Suppressor macrophage treated with lipopolysaccharide for 1 hour (primary cell): ENCODE results near the gene ABCD2.
A peak's percentile ranks its signal among the peaks of the same experiment; 100 is the strongest.
"Not testable (repeated sequence)": the region's sequence is repeated elsewhere in the genome, so short reads cannot be mapped to it uniquely, and the experiment has no call there.

Experiments
- DNase-seq, 3 donors: peaks; one replicate each; pipeline ENCODE4 v3.0.0-alpha.2; 2020 to 2022

The ABCD2 gene

GRCh38 chr12:39619660-39620433, at the start of gene ABCD2:
Gene ABCD2 (minus strand): TSS chr12:39619803. CDS start chr12:39619615, 188 bp downstream.
- DNase-seq: peak; percentile 68 to 71 (median 69)

DNA sequence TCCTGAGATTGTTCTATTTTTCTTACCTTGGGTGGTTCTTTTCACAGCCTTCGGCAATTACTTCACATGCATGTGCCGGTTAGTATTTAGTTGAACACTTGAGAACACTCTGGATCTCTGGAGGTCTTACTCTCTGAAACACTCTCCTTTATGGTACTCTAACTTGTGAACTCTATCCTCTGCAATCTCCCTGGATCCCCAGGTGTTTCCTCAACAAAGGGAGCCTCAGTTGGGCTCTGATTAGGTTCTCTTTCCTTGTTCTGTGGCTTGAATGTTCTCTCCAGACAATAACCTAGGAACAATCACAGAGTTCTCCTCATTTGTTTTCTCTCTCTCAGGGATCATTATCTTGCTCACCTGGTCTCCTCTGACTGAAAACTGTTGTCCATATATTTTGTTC, 40.5 kb upstream of the ABCD2 start:
- no peak for DNase-seq

DNA sequence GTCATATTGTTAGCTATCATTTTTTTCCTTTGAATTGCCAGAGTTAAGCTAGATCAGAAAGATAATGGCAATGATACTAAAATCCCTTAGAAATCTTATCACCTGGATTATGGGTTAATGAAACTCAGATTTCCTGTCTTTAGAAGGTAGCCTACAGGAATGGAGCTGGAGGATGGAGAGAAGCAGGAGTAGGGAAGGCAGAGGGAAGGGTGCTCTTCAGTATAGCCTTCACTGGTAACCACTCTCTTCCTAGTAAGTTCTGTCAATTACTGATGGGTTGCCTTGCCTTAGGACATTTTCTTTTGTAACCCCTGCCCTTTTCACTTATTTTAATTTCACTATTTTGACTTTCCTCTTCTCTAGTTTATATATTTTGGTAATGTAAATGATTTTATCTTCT, 27.8 kb upstream of the ABCD2 start:
- no peak for DNase-seq

- DNase-seq: no peak
Observed at GRCh38 chr12:39646963-39647362, 27.4 kb upstream of the ABCD2 start.

DNA sequence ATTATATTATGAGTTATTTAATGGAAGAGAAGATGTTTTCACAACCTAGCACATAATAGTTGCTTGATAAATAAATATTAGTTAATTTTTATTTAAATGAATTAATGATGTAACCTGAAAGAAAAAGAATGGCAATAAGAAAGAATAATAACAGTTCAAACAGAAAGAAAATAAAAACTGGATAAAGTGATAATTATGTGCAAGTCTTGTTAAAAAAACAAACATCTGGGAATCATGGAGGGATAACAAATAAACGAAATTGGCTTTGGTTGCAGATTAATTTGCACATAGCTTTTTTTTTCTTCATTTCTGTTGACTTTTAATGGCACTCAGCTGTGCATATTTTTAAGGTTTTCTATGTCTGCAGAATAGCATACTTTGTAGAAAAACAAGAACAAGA, 23.4 kb upstream of the ABCD2 start:
- DNase-seq: no peak

GRCh38 chr12:39638840-39639239, 19.2 kb upstream of the ABCD2 start:
- no peak for DNase-seq

- no peak for DNase-seq
Observed at GRCh38 chr12:39638178-39638577, 18.6 kb upstream of the ABCD2 start.

GRCh38 chr12:39632670-39633069, 13.1 kb upstream of the ABCD2 start:
- no peak for DNase-seq

- no peak for DNase-seq
Observed at GRCh38 chr12:39628836-39629235, 9.2 kb upstream of the ABCD2 start.

GRCh38 chr12:39627914-39628313, 8.3 kb upstream of the ABCD2 start:
- DNase-seq: no peak

DNA sequence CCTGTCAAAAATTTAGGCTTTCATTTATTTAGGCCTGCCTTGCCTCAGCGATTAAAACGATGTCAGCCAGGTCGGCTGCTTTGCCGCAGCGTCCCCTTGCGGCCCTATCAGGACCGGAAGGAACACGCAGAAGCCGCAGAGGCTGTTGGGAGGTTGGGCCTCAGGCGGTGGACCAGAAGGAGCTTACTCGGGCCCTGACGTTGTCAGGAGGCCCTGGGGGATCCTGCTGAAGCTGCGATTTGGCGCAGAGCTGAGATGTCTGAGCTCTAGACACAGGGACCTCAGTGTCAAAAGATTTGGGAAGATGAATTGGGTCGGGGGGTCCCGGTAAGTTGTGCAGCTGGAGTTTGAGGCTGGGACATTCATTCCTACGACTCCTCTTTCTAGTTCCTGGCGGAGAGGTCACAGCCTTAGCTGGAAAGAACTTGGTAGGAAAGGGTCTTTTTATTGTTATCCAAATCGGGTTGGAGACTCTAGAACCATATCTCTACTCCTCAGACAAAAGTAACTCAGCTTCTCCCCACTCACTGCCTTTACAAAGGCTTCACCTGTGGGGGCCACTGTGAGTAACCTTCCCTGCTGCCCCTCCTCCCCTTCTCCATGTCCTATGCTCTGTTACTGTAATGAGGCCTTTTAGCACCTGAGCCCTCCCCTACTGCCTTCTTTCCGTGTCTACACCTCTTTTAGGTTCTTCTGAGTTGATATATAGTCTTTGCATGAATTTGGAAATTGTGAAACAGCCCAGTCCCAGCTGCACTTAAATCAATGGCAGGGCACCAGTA, 6.6 kb upstream of the ABCD2 start:
- no peak for DNase-seq

GRCh38 chr12:39623919-39624318, 4.3 kb upstream of the ABCD2 start:
- peak in 1 of 3 donors; percentile 14 for DNase-seq

DNA sequence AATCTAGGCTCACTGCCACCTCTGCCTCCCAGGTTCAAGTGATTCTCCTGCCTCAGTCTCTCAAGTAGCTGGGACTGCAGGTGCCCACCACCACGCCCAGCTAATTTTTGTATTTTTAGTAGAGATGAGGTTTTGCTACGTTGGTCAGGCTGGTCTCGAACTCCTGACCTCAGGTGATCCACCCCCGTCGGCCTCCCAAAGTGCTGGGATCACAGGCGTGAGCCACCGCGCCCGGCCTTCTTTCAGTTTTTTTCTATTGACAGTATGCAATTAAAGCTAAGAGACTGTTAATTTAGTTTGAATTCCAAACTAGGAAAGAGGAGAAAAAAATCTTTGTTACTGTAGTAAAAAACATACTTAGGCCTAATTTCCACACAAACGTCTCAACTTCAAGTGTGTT, 3.6 kb upstream of the ABCD2 start:
- not testable (repeated sequence) for DNase-seq

GRCh38 chr12:39622306-39622705, 2.7 kb upstream of the ABCD2 start:
- DNase-seq: no peak

GRCh38 chr12:39621670-39622069, 2.1 kb upstream of the ABCD2 start:
- no peak for DNase-seq

- no peak for DNase-seq
Observed at GRCh38 chr12:39620659-39621658, 1.4 kb upstream of the ABCD2 start.

DNA sequence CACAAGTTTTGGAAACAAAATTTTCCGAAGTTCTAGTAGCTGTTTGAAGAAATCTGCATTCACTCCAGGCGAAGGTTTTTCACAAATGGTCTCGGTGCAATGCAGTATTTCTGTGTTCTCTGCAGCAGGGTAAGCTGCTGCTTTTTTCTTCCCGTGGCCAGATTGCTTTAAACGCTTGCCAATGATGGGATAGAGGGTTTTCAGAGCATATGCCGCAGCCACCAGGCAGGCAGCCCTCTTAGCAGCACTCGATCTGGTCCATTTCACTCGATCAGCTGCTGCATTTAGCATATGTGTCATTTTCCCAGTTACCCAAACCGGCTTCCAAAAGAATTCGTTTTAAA, 315 bp downstream of the ABCD2 start:
- peak in 1 of 3 donors; percentile 7 for DNase-seq

DNA sequence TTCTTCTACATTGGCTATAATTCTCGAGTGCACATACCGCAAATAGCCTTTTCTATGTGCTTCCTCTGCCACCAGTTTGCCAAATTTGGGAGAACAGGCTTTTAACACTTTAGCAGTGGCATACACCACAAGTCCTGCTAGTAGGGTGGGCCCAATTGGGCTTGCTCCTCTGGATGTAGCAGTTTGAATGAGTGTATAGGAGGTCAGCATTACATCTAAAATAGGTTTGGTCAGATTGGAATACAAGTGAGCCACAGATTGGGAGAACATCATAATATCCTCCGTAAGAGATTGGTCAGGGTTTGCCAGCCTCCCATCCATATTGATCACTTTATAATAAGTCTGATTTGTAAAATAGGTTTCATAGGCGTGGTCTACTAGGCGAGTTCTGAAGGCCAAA, 902 bp downstream of the ABCD2 start:
- DNase-seq: no peak

GRCh38 chr12:39617887-39618286, 1.7 kb downstream of the ABCD2 start:
- peak in 2 of 3 donors; percentile 48 to 53 for DNase-seq

- DNase-seq: no peak
Observed at GRCh38 chr12:39616666-39617065, 2.9 kb downstream of the ABCD2 start.

- no peak for DNase-seq
Observed at GRCh38 chr12:39616251-39616650, 3.4 kb downstream of the ABCD2 start.

DNA sequence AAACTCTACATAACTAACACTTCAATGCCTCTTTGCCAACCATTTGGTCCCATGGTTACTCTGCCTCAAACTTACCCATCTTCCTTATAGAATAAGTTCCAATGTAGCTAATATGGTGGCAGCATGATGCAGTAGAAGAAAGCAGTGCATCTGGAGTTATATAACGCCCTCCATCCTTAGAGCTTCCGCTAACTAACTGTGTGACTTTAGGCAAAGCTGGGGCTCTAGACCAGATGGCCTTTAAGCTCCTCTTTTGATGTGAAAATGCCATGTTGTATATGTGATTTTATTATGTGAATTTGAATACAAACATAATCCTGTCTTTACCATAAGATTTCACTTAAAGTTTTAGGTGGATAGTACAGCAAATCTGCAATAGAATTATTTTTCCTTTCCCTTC, 6.1 kb downstream of the ABCD2 start:
- no peak for DNase-seq

DNA sequence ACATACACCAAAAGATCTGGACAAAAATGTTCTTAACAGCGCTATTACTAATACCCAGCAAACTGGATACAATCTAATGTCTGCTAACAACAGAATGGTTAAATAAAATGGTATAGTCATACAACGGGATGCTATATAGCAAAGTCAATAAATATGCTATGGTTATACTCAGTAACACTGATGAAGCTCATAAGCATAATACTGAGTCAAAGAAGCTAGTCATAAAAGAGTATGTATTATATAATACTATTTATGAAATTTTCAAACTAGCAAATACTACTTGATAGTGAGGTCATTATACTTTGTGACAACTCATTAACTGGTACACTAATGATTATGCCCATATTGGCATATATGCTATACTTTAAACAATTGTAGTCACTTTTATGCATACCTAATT, 7.4 kb downstream of the ABCD2 start:
- DNase-seq: no peak
